Activated CD4-positive, alpha-beta T cell treated with anti-CD3 and anti-CD28 coated beads, Interleukin-2, amount 50 U/mL, for 24 hours (primary cell): Measurements from ENCODE around the gene WNT2B.

Source experiments
- DNase-seq, 2 donors: peaks; one replicate each; pipeline ENCODE4 v3.0.0-alpha.2; 2020; ENCODE audit warnings: low read depth in 1 of 2, low spot score in 1 of 2

Gene WNT2B

GRCh38 chr1:112527266-112528010 is 18.7 kb downstream of the WNT2B start:
- no peak for DNase-seq

DNA sequence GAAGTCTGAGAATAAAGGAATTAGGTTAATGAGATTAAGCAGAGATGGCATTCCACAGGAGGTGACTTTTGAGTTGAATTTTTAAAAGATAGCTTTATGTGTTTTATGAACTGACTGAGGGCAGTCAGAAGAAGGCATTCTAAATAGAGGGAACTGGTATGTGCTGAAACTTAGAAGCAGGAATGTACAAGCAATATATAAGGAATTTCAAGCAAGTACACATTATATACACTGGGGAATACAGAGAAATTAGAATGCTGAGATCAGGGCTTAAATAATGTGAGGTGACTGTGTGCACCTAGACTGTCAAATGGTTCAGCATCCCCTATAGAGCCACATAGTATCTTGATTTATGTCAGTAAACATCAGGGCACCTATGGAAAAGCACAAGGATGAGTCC is 19.3 kb downstream of the WNT2B start:
- DNase-seq, result no peak

GRCh38 chr1:112529301-112529700 is 20.5 kb downstream of the WNT2B start:
- DNase-seq, result no peak

DNA sequence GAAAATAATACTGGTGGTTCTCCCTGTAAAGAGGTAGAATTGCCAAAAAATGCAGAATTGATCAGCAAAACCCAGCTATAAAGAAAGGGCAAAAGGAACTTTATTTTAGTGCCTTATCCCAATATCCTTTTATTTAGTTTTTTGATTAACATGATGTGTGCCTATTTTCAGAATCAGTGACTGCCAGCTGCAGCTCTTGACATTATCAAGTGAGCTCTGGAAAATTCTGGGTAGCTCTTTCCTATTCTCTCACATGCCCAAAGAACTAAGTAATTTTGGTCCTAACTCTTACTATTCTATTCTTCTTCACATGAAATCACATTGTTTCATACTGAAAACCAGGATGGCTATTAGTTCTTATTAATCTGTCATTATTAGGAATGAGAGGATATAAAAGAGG is 22.1 kb downstream of the WNT2B start:
- no peak for DNase-seq

- no peak for DNase-seq
These were observed 23.3 kb downstream of the WNT2B start for GRCh38 chr1:112532064-112532463.

DNA sequence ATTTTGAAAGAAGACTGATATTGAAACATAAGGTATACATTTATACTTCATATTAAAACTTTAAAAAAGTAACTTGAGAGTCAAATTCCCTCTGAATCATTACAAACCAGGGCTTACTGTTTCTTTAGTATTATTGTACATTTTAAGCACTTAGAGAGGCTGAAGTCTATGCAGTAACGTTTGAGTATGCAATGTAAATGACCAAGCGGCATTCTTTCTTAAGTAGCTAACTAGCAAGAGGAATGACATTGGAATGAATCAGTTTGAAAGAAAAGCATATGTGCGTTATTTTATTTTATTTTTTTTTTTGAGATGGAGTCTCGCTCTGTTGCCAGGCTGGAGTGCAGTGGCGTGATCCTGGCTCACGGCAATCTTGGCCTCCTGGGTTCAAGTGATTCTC is 24.3 kb downstream of the WNT2B start:
- no peak for DNase-seq

GRCh38 chr1:112536561-112536960 is 27.8 kb downstream of the WNT2B start:
- DNase-seq, result no peak

DNA sequence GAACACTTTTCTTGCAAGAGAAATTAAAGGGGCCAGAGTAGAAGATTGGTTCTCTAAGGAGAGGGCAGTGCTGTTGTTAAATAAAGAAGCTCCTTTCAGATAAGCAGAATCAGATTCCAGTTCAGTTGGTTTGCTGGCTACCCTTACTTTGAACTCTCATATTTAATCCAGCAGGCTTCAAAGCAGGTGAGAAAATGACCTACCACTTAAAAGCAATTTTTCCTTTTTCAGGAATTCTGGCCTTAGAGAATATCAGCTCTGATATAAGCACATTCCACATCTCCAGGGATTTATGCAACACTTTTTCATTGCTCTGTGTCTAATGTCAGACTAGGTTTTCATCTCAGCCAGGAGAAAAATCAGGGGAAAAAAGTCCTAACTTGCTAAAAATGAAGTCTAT is 28.7 kb downstream of the WNT2B start:
- DNase-seq, result no peak

DNA sequence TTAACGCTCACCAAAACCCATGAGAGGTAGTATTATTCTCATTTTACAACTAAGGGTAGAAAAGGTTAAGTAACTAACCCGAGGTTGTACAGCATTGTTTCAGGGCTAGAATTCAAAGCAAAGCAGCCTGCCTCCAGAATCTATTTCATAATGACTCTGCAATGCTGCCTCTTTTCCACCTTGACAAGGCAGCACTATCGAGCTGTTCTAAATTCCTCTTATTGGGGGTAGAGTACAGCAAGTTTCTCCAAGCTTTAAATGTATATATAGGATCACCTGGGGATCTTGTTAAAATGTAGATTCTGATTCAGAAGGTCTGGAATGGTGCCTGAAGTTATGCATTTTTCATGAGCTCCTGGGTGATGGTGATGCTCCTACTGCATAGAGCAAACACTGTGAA is 30.1 kb downstream of the WNT2B start:
- no peak for DNase-seq

GRCh38 chr1:112540226-112540794 is 31.5 kb downstream of the WNT2B start:
- DNase-seq, result no peak

DNA sequence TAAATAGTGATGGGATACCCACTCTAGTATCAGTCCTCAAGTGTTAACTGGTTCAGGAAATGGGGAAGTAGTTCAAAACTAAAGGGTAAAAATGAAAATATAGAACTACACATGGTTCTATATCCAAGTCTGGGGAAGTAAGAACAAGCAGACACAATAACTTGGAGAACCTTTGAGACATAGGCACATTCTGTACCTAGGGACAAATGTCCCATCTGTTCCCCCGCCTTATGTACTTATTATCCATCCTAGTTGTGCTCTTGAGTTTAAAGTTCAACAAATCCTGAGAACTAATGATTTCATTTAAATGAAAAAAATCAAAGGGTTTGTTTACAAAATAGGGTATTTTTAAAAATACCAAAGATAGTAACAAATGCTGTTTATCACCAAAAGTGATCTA is 32.5 kb downstream of the WNT2B start:
- DNase-seq, result no peak

DNA sequence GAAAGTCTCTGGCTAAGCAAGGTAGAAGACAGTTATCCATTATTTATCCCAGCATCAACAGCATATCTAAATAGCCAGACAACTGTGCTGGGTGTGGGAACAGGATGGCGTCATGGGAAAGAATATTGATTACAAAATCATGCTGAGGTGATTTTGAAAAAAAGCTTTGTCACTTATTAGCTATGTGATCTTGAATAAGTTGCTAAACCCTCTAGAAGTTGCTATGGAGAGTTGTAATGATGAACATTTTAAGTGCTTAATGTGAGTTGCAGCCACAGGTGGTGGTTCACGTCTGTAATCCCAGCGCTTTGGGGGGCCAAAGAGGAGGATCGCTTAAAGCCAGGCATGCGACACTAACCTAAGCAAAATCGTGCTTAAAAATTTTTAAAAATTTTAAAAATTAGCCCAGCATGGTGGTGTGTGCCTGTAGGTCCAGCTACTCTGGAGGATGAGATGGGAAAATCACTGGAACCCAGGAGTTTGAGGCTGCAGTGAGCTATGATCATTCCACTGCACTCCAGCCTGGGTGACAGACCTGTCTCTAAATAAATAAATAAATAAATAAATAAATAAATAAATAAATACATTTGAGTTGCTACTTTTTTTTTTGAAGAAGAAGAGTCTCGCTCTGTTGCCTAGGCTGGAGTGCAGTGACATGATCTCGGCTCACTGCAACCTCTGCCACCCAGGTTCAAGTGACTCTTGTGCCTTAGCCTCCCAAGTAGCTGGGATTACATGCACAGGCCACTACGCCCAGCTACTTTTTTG is 33.6 kb downstream of the WNT2B start:
- no peak for DNase-seq

GRCh38 chr1:112544011-112544688 is 35.4 kb downstream of the WNT2B start:
- no peak for DNase-seq

DNA sequence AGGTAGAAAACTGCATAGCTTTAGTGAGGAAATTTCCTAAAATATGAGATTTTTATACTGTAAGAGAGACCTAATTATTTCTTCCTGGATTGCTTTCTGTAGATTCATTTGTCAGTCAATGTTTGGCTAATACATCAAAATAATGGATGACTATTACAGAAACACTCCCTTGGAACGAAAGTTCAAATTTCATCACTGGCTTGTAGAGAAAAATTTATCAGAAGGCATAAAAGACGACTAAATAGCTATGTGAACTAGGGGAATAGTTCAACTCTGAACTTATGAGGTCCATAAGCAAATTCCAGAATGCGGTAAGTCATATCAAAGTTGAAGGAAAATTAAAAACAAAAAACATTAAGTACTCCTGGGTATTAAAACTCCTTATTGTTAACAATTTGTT is 36.0 kb downstream of the WNT2B start:
- DNase-seq, result no peak

DNA sequence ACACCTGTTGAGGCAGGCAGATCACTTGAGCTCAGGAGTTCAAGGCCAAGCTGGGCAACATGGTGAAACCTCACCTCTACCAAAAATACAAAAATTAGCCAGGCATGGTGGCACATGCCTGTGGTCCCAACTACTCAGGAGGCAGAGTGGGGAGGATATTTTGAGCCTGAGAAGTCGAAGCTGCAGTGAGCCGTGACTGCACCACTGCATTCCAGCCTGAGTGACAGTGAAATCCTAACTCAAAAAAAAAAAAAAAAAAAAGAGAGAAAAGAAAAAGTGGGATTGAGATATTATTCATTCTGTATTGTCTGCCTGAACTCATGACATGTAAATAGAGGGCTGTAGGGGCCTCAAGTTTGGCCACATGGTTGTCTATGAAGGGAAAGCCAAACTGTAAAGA is 37.3 kb downstream of the WNT2B start:
- no peak for DNase-seq

DNA sequence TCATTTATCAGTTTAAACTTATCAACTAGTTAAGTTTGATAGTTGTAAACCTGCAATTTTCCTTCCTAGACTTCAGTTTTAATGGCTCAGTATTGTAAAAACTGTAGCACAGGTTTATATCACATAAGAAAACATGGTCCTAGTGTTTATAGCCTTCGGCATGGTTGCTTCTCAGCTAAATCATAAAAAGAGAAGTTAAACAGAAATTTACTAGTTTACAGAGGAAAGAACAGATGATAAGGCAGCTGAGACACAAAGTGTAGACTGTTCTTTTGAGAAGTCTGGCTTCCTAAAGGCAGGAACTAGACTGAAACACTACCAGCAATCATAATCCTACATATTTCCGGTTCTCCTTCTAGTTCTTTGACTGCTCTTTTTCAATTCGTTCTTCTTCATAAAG is 39.8 kb downstream of the WNT2B start:
- no peak for DNase-seq

- DNase-seq, result no peak
These were observed 40.8 kb downstream of the WNT2B start for GRCh38 chr1:112549590-112549989.

DNA sequence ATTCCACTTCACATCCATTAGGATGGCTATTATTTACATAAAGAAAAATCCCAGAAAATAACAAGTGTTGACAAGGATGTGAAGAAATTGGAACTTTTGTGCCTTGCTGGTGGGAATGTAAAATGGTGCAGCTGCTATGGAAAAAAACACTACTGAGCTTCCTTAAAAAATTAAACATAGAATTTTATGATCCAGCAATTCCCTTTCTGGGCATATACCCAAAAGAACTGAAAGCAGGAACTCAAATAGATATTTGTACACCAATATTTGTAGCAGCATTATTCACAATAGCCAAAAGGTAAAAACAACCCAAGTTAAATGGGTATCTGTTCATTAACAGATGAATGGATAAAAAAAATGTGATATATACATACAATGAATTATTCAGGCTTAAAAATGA is 45.6 kb downstream of the WNT2B start:
- no peak for DNase-seq

- DNase-seq, result no peak
These were observed 48.6 kb downstream of the WNT2B start for GRCh38 chr1:112557385-112557784.

- DNase-seq, result no peak
These were observed 49.9 kb downstream of the WNT2B start for GRCh38 chr1:112558634-112559033.

GRCh38 chr1:112563341-112563740 is 54.6 kb downstream of the WNT2B start:
- no peak for DNase-seq

DNA sequence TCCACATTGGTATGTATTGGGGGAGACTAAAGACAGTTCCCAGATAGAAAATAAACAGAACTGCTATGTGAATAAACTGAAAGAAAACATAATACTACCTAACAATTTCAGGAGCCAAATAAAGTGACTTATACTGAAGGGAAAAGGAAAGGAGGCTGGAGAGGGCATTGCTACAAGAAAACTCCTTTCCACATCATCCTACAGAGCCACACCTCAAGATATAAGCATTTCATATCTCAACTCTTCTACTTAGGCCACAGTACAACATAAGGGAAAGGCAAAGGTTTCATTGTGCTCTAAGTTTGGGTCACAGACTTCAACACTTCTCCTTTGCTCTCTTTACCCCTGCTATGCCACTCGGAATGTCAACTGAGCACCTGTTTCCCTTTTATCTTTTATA is 55.3 kb downstream of the WNT2B start:
- DNase-seq, result no peak
